HG03575 (cell line): ENCODE data around the gene COL21A1.
"Not testable (repeated sequence)": the region's sequence is repeated elsewhere in the genome, so short reads cannot be mapped to it uniquely, and the experiment has no call there.

Source experiments
- ATAC-seq: cut with Tn5 transposase; IDR thresholded peaks from one replicate; pipeline ENCODE4 v1.9.1; 2021; ENCODE audit not compliant: unreplicated experiment, insufficient number of reproducible peaks, low FRiP score; ENCODE audit errors: extremely low read depth

The COL21A1 gene

DNA sequence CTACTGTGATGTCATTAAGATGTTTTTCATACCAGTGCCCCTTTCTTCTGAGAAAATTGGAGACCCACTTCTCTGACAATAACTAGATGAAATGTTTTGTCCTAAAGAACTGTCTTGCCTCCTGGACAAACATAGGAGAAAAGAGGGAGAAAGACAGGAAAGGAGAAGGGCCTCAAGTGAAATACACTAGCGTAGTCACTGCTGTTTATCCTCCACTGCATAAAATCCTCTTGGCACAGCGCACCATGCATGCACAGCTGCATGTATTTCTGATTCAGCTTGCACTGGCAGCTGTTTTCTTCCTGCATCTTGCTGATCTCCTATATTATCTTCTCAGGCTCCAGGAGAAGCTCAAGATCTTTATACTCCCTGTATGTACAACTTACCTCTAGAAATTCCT lies 214.0 kb downstream of the COL21A1 start:
- ATAC-seq, result no peak

DNA sequence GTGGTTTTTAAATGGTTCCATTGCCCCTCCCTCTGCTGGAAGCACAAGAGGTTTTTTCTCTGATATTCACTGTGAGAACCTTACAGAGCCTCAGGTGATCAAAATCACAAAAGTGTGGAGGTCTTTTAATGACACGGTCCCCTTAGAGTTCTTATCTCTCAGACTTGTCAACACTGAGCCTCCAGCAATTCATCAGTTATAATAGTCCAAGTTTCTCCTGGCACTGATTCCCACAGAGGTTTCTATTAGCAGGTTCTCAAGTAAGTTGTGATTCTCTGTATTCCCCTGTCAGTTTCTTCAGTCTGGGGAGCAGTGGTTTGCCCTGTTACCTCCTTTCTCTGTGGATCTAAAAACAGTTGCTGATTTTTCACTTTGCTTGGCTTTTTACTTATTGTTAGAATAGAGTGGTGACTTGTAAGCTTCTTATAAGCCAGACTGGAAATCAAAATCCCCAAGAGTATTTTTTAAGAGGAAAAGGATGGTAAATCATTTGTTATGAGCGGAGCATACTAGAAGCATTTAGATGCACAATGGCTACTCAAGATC lies 214.6 kb downstream of the COL21A1 start:
- no peak for ATAC-seq

- no peak for ATAC-seq
Measured at GRCh38 chr6:56027865-56028264, 219.5 kb downstream of the COL21A1 start.

- ATAC-seq, result no peak
Measured at GRCh38 chr6:56026455-56027180, 220.8 kb downstream of the COL21A1 start.

- no peak for ATAC-seq
Measured at GRCh38 chr6:56025795-56026194, 221.6 kb downstream of the COL21A1 start.

- no peak for ATAC-seq
Measured at GRCh38 chr6:56024931-56025330, 222.4 kb downstream of the COL21A1 start.

DNA sequence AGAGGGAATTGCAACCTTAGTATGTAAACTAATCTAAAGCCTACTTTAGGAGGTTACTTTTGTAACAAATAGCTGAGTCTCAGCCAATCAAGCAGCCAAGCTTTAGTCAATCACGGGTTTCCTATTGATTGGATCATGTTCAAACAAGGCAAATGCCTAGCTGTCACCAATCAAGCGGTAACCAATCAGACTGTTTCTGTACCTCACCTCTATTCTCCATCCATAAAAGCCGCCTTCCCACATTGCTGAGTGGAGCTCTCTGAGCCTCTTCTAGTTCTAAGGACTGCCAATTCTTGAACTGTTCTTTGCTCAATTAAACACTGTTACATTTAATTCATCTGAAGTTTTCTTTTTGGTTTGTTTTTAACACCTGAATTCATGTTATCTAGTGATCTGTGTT lies 223.6 kb downstream of the COL21A1 start:
- ATAC-seq, result no peak

- no peak for ATAC-seq
Measured at GRCh38 chr6:56022678-56023077, 224.7 kb downstream of the COL21A1 start.

DNA sequence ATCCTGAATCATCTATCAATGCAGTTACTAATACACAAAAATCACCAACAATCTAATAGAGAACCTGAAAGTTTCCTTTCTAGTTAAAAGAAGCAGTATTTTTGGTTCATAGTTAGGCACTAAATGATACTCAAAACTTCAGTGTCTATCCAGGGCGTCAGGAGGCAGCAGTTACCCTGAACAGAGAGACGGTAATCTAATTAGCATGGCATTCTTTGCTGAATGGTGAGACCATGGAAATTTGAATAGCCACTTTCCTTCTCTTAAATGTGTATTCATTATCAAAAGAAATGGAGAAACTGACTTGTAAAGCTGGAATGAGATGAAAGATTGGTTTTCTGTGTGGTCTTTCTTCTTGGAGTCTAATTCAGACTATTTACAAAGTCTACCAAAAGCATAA lies 225.4 kb downstream of the COL21A1 start:
- no peak for ATAC-seq

DNA sequence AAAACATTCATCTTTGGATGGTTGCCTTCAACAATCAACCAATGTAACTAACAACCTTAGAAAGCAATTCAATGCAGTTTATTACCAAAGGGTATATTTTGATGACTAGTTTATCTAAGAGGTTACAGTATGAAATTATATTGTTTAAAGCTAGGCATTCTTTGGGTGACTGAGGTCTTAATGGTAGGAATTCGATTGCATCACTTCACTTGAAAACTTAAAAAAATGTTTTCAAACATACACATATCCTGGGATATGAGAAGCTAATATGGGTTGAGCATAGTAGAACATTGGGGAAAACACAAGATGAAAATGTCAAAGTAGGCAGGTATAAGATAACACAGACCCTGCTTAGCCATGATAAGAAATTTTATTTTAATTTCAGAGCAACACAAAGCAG lies 227.4 kb downstream of the COL21A1 start:
- no peak for ATAC-seq

DNA sequence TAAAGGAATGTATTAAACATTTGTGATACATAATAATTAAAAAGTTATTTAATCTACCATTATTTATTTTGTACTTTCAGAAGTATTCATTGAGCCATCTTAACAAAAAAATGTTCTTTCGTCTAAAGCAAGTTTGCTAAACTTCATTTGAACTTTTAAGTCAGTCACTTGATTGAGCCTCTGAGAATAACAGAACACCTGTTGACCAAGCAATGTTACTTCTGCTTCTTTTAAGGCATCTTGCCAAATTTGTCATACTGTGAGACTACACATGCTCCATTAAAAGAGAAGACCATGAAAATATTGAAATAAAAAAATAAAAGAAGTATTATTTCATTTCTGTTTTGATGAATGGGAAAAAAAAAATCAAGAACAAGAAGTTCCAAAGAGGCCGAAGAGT lies 230.2 kb downstream of the COL21A1 start:
- no peak for ATAC-seq

GRCh38 chr6:56014039-56014438 lies 233.3 kb downstream of the COL21A1 start:
- not testable (repeated sequence) for ATAC-seq

DNA sequence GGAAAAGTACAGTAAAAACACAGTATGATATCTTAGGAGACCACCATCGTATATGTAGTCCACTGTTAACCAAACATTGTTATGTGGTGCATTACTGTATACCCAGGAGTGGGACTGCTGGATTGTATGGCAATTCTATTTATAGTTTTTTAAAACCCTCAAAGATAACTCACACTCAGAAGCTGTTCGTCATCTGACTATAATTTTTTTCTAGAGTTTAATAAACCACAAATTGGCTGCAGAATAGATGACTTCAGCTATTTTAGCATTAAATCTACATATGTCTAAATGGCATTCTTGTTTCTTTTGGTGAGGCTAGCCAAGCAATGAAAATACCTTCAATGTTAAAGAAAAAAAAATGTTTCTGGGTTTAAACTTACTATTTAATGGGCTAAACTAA lies 237.7 kb downstream of the COL21A1 start:
- no peak for ATAC-seq
